Measurements from ENCODE around the gene MGAT5.

Gene MGAT5

GRCh38 chr2:134338208-134338607, 84.3 kb downstream of the MGAT5 start:
- Histone ChIP-seq H3K9ac (ENCODE audit: low read length) (no peak overlapping the region), H3K4me2 (ENCODE audit: low read length) (no peak overlapping the region), H3F3A (ENCODE audit: insufficient read depth, low read length) (no peaks in the 10 kb centered on the region), H3K27me3 (ENCODE audit: insufficient read depth, low read length) (no peaks in the 10 kb centered on the region), H3K36me3 (ENCODE audit: insufficient read depth, low read length) (peaks cover 84% of the 10 kb centered on the region), H3K4me3 (ENCODE audit: low read depth, low read length, poor library complexity, severe bottlenecking) (no peak overlapping the region), H3K79me2 (ENCODE audit: insufficient read depth, low read length) (no peaks in the 10 kb centered on the region), H3K4me1 (ENCODE audit: insufficient read depth, low read length, severe bottlenecking) (no peaks in the 10 kb centered on the region), H3K9me2 (ENCODE audit: low read depth, low read length) (no peaks in the 10 kb centered on the region), H3K27ac (ENCODE audit: low read depth, low read length, poor library complexity, severe bottlenecking) (no peak overlapping the region), H3K9me3 (ENCODE audit: low read length) (no peaks in the 10 kb centered on the region), H4K20me1 (ENCODE audit: insufficient read depth, low read length) (no peaks in the 10 kb centered on the region), H2AFZ (ENCODE audit: low read length) (no peak overlapping the region)
- TF ChIP-seq EZH2 (IDR thresholded peaks at IDR 0.05; ENCODE audit: borderline replicate concordance, low read length) (no peak), CTCF (IDR thresholded peaks at IDR 0.05; ENCODE audit: low read length) (no peak)

DNA sequence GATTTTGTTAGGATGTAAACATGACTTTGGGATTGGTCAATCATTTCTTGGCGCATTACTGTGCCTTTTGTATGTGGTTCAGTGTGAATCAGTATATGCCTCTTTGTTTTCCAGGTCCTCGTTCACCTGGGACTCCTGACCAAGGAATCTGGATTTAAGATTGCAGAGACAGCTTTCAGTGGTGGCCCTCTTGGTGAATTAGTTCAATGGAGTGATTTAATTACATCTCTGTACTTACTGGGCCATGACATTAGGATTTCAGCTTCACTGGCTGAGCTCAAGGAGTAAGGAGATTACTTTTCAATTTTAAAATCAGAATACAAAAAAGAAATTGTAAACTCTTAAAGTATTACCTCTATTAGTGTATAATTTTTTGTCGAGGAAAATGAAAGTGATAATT, 87.6 kb downstream of the MGAT5 start:
- no peak overlapping the region for H3K9ac ChIP-seq (ENCODE audit: low read length)
- no peaks in the 10 kb centered on the region for H3K4me1 ChIP-seq (ENCODE audit: insufficient read depth, low read length, severe bottlenecking)
- no peak overlapping the region for H3K4me2 ChIP-seq (ENCODE audit: low read length)
- H3K9me3 ChIP-seq (ENCODE audit: low read length): no peaks in the 10 kb centered on the region
- TF ChIP-seq EZH2 (IDR thresholded peaks at IDR 0.05; ENCODE audit: borderline replicate concordance, low read length) (no peak), CTCF (IDR thresholded peaks at IDR 0.05; ENCODE audit: low read length) (no peak)
- no peaks in the 10 kb centered on the region for H3K27me3 ChIP-seq (ENCODE audit: insufficient read depth, low read length)
- H3K79me2 ChIP-seq (ENCODE audit: insufficient read depth, low read length): no peaks in the 10 kb centered on the region
- no peak overlapping the region for H2AFZ ChIP-seq (ENCODE audit: low read length)
- no peak overlapping the region for H3K27ac ChIP-seq (ENCODE audit: low read depth, low read length, poor library complexity, severe bottlenecking)
- peaks cover 97% of the 10 kb centered on the region for H3K36me3 ChIP-seq (ENCODE audit: insufficient read depth, low read length)
- H3F3A ChIP-seq (ENCODE audit: insufficient read depth, low read length): no peaks in the 10 kb centered on the region
- H3K4me3 ChIP-seq (ENCODE audit: low read depth, low read length, poor library complexity, severe bottlenecking): no peak overlapping the region
- no peaks in the 10 kb centered on the region for H4K20me1 ChIP-seq (ENCODE audit: insufficient read depth, low read length)
- no peaks in the 10 kb centered on the region for H3K9me2 ChIP-seq (ENCODE audit: low read depth, low read length)

- Histone ChIP-seq H2AFZ (ENCODE audit: low read length) (no peak overlapping the region), H3K9ac (ENCODE audit: low read length) (no peak overlapping the region), H3K4me1 (ENCODE audit: insufficient read depth, low read length, severe bottlenecking) (no peaks in the 10 kb centered on the region), H3K9me2 (ENCODE audit: low read depth, low read length) (no peaks in the 10 kb centered on the region), H3K27me3 (ENCODE audit: insufficient read depth, low read length) (no peaks in the 10 kb centered on the region), H4K20me1 (ENCODE audit: insufficient read depth, low read length) (no peaks in the 10 kb centered on the region), H3K4me3 (ENCODE audit: low read depth, low read length, poor library complexity, severe bottlenecking) (no peak overlapping the region), H3F3A (ENCODE audit: insufficient read depth, low read length) (no peaks in the 10 kb centered on the region), H3K9me3 (ENCODE audit: low read length) (no peaks in the 10 kb centered on the region), H3K4me2 (ENCODE audit: low read length) (no peak overlapping the region), H3K27ac (ENCODE audit: low read depth, low read length, poor library complexity, severe bottlenecking) (no peak overlapping the region), H3K36me3 (ENCODE audit: insufficient read depth, low read length) (peaks cover 92% of the 10 kb centered on the region), H3K79me2 (ENCODE audit: insufficient read depth, low read length) (no peaks in the 10 kb centered on the region)
- TF ChIP-seq CTCF (IDR thresholded peaks at IDR 0.05; ENCODE audit: low read length) (no peak), EZH2 (IDR thresholded peaks at IDR 0.05; ENCODE audit: borderline replicate concordance, low read length) (no peak)
Measured at GRCh38 chr2:134344954-134345697, 91.3 kb downstream of the MGAT5 start.
